ENCODE results near the gene HDAC4. TPM values are rescaled to one million over a fixed set of nuclear protein-coding genes. Genes with fewer than 3 reads are reported as not detected.
A peak's percentile ranks its signal among the peaks of the same experiment; 100 is the strongest.

Gene HDAC4
- total RNA-seq, 5 donors from 2014 or later (not counting 1 experiment from before 2014, with no cell fraction given), result 44.8 to 80.2 (median 60.9) TPM

GRCh38 chr2:239208465-239209180 lies 192.2 kb downstream of the HDAC4 start:
- Histone ChIP-seq H3K4me3 (ENCODE audit: control insufficient read depth in 1 of 2, extremely low read depth in 1 of 2, low read length in 1 of 2) (no peak overlapping the region), H3K9me3 (no peaks in the 10 kb centered on the region), H3K36me3 (ENCODE audit: control insufficient read depth in 2 of 2, extremely low read depth in 1 of 2, insufficient read depth in 1 of 2, low read length in 1 of 2) (peaks cover 0 to 3% of the 10 kb centered on the region in 2 donors), H3K4me1 (ENCODE audit: control insufficient read depth in 1 of 2, extremely low read depth in 1 of 2, insufficient read depth in 2 of 2, low read length in 2 of 2) (peaks cover 15 to 34% of the 10 kb centered on the region in 2 experiments), H3K27ac (ENCODE audit: low read length) (no peak overlapping the region), H3K27me3 (replicated peaks in 1 of 2; ENCODE audit: control insufficient read depth in 2 of 2, extremely low read depth in 1 of 2, insufficient read depth in 2 of 2, low read length in 1 of 2) (no peaks in the 10 kb centered on the region)
- Mint-ChIP-seq H3K36me3 (peaks cover 3% of the 10 kb centered on the region), H3K27me3 (no peaks in the 10 kb centered on the region), H3K9me3 (no peaks in the 10 kb centered on the region), H3K4me1 (peaks cover 61 to 74% (median 65%) of the 10 kb centered on the region in 3 donors), H3K4me3 (no peak overlapping the region), H3K27ac (no peak overlapping the region)
- DNase-seq (no peak), ATAC-seq (replicated peaks in 1 of 4) (no peak)
- CTCF ChIA-PET, result no interaction called here
- 100% methylated on average over 1 of the region's 11 CpGs for WGBS (ENCODE audit: insufficient coverage)
- POLR2A ChIA-PET, result interaction anchor here (0.6 kb wide), 2 partner anchors 32 to 172 kb away, joined by 3 to 4 read pairs; no protein-coding TSS in a partner anchor

DNA sequence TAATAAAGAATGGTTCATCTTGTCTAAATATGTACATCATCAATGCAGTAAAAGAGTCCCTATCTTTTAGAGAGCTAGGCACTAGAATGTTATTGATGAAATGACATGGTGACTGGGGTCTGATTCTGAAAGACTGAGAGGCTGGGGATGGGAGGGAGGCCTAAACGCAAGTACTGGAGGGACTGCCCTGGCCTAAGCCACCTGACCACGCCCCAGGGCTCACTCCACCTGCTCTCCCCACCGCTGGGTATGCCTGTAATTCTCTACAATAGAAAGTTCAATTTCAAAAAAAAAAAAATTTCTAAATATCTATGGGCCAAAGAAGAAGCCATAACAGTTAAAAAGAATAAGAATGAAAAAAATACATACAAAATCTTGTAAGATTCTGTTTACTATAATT lies 194.0 kb downstream of the HDAC4 start:
- Mint-ChIP-seq H3K27me3 (no peaks in the 10 kb centered on the region), H3K9me3 (no peaks in the 10 kb centered on the region), H3K27ac (no peak overlapping the region), H3K4me1 (peaks cover 62 to 74% (median 63%) of the 10 kb centered on the region in 3 donors), H3K36me3 (peaks cover 9% of the 10 kb centered on the region), H3K4me3 (no peak overlapping the region)
- no peaks in the 10 kb centered on the region for H3K9me3 ChIP-seq
- DNase-seq, result no peak
- no peak overlapping the region for H3K27ac ChIP-seq (ENCODE audit: low read length)
- no peaks in the 10 kb centered on the region for H3K27me3 ChIP-seq (replicated peaks in 1 of 2; ENCODE audit: control insufficient read depth in 2 of 2, extremely low read depth in 1 of 2, insufficient read depth in 2 of 2, low read length in 1 of 2)
- ChIA-PET POLR2A (no interaction called here), CTCF (no interaction called here)
- no CpG with 5 or more reads among the region's 3 CpGs for WGBS (ENCODE audit: insufficient coverage)
- peaks cover 7 to 18% of the 10 kb centered on the region in 2 experiments for H3K4me1 ChIP-seq (ENCODE audit: control insufficient read depth in 1 of 2, extremely low read depth in 1 of 2, insufficient read depth in 2 of 2, low read length in 2 of 2)
- no peak overlapping the region for H3K4me3 ChIP-seq (ENCODE audit: control insufficient read depth in 1 of 2, extremely low read depth in 1 of 2, low read length in 1 of 2)
- no peak for ATAC-seq (replicated peaks in 1 of 4)
- H3K36me3 ChIP-seq (ENCODE audit: control insufficient read depth in 2 of 2, extremely low read depth in 1 of 2, insufficient read depth in 1 of 2, low read length in 1 of 2), result peaks cover 3 to 12% of the 10 kb centered on the region in 2 donors

DNA sequence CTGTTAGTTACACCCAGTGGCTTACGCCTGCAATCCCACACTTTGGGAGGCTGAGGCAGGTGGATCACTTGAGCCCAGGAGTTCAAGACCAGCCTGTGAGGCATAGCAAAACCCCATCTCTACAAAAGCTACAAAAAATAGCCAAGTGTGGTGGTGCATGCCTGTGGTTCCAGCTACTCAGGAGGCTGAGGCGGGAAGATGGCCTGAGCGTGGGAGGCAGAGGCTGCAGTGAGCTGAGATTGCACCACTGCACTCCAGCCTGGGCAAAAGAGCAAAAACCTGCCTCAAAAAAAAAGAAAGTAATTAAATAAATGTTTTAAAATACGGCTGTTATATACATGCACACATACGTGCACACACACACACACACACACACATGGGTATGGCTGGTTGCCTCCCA lies 194.8 kb downstream of the HDAC4 start:
- Mint-ChIP-seq H3K9me3 (no peaks in the 10 kb centered on the region), H3K4me3 (no peak overlapping the region), H3K36me3 (peaks cover 9% of the 10 kb centered on the region), H3K27ac (peak overlapping the region; percentile 23 to 36), H3K27me3 (no peaks in the 10 kb centered on the region), H3K4me1 (peaks cover 56 to 69% (median 58%) of the 10 kb centered on the region in 3 donors)
- ATAC-seq (replicated peaks in 1 of 4) (no peak), DNase-seq (no peak)
- Histone ChIP-seq H3K9me3 (no peaks in the 10 kb centered on the region), H3K4me3 (ENCODE audit: control insufficient read depth in 1 of 2, extremely low read depth in 1 of 2, low read length in 1 of 2) (no peak overlapping the region), H3K27me3 (replicated peaks in 1 of 2; ENCODE audit: control insufficient read depth in 2 of 2, extremely low read depth in 1 of 2, insufficient read depth in 2 of 2, low read length in 1 of 2) (no peaks in the 10 kb centered on the region), H3K36me3 (ENCODE audit: control insufficient read depth in 2 of 2, extremely low read depth in 1 of 2, insufficient read depth in 1 of 2, low read length in 1 of 2) (peaks cover 3 to 12% of the 10 kb centered on the region in 2 donors), H3K27ac (ENCODE audit: low read length) (no peak overlapping the region), H3K4me1 (ENCODE audit: control insufficient read depth in 1 of 2, extremely low read depth in 1 of 2, insufficient read depth in 2 of 2, low read length in 2 of 2) (peaks cover 7 to 16% of the 10 kb centered on the region in 2 experiments)
- no CpG with 5 or more reads among the region's 5 CpGs for WGBS (ENCODE audit: insufficient coverage)
- ChIA-PET POLR2A (interaction anchor here (0.7 to 0.8 kb wide), 2 partner anchors 45 to 642 kb away, joined by 3 to 9 read pairs; no protein-coding TSS in a partner anchor), CTCF (no interaction called here)

GRCh38 chr2:239204876-239205468 lies 195.8 kb downstream of the HDAC4 start:
- H3K36me3 Mint-ChIP-seq, result peaks cover 11% of the 10 kb centered on the region
- POLR2A ChIA-PET, result interaction anchor here in 1 of 2 donors (0.5 kb wide), 1 partner anchor 93 kb away, joined by 3 read pairs; no protein-coding TSS in a partner anchor
- Histone ChIP-seq H3K36me3 (ENCODE audit: control insufficient read depth in 2 of 2, extremely low read depth in 1 of 2, insufficient read depth in 1 of 2, low read length in 1 of 2) (peaks cover 3 to 12% of the 10 kb centered on the region in 2 donors), H3K4me1 (ENCODE audit: control insufficient read depth in 1 of 2, extremely low read depth in 1 of 2, insufficient read depth in 2 of 2, low read length in 2 of 2) (peaks cover 7 to 18% of the 10 kb centered on the region in 2 experiments), H3K27ac (ENCODE audit: low read length) (no peak overlapping the region), H3K4me3 (ENCODE audit: control insufficient read depth in 1 of 2, extremely low read depth in 1 of 2, low read length in 1 of 2) (peak overlapping the region in 1 of 2 donors; percentile 15), H3K9me3 (no peaks in the 10 kb centered on the region), H3K27me3 (replicated peaks in 1 of 2; ENCODE audit: control insufficient read depth in 2 of 2, extremely low read depth in 1 of 2, insufficient read depth in 2 of 2, low read length in 1 of 2) (no peaks in the 10 kb centered on the region)
- no peaks in the 10 kb centered on the region for H3K27me3 Mint-ChIP-seq
- no peaks in the 10 kb centered on the region for H3K9me3 Mint-ChIP-seq
- H3K4me1 Mint-ChIP-seq, result peaks cover 51 to 66% (median 53%) of the 10 kb centered on the region in 3 donors
- H3K4me3 Mint-ChIP-seq, result peak overlapping the region in 1 of 3 donors; percentile 44
- CTCF ChIA-PET, result interaction anchor here in 1 of 2 donors (0.5 kb wide), 1 partner anchor 90 kb away, joined by 3 read pairs; no protein-coding TSS in a partner anchor
- H3K27ac Mint-ChIP-seq, result peak overlapping the region; percentile 50 to 66
- DNase-seq (peak in 1 of 35 experiments; percentile 19), ATAC-seq (replicated peaks in 1 of 4) (no peak)
- 64% methylated on average over 10 of the region's 11 CpGs for WGBS (ENCODE audit: insufficient coverage)

GRCh38 chr2:239204136-239204875 lies 196.5 kb downstream of the HDAC4 start:
- ATAC-seq (replicated peaks in 1 of 4), result no peak
- no peaks in the 10 kb centered on the region for H3K27me3 Mint-ChIP-seq
- peaks cover 45 to 61% (median 48%) of the 10 kb centered on the region in 3 donors for H3K4me1 Mint-ChIP-seq
- H3K27ac ChIP-seq (ENCODE audit: low read length), result no peak overlapping the region
- POLR2A ChIA-PET, result no interaction called here
- peaks cover 3 to 12% of the 10 kb centered on the region in 2 donors for H3K36me3 ChIP-seq (ENCODE audit: control insufficient read depth in 2 of 2, extremely low read depth in 1 of 2, insufficient read depth in 1 of 2, low read length in 1 of 2)
- CTCF ChIA-PET, result interaction anchor here in 1 of 2 donors (0.5 kb wide), 1 partner anchor 91 kb away, joined by 3 read pairs; no protein-coding TSS in a partner anchor
- no peak overlapping the region for H3K4me3 ChIP-seq (ENCODE audit: control insufficient read depth in 1 of 2, extremely low read depth in 1 of 2, low read length in 1 of 2)
- no peak overlapping the region for H3K4me3 Mint-ChIP-seq
- no peaks in the 10 kb centered on the region for H3K9me3 ChIP-seq
- WGBS (ENCODE audit: insufficient coverage), result 92% methylated on average over 28 of the region's 28 CpGs
- no peak overlapping the region for H3K27ac Mint-ChIP-seq
- H3K27me3 ChIP-seq (replicated peaks in 1 of 2; ENCODE audit: control insufficient read depth in 2 of 2, extremely low read depth in 1 of 2, insufficient read depth in 2 of 2, low read length in 1 of 2), result no peaks in the 10 kb centered on the region
- H3K4me1 ChIP-seq (ENCODE audit: control insufficient read depth in 1 of 2, extremely low read depth in 1 of 2, insufficient read depth in 2 of 2, low read length in 2 of 2), result peaks cover 7 to 18% of the 10 kb centered on the region in 2 experiments
- H3K36me3 Mint-ChIP-seq, result peaks cover 12% of the 10 kb centered on the region
- H3K9me3 Mint-ChIP-seq, result no peaks in the 10 kb centered on the region
- no peak for DNase-seq

Measured in T-cell (primary cell).